K562 (cell line): Measurements from ENCODE around the gene SUFU. TPM values are rescaled to one million over a fixed set of nuclear protein-coding genes. Genes with fewer than 3 reads are reported as not detected.

Source experiments
- BCOR ChIP-seq: fragments of 450-650 bp; IDR thresholded peaks from 2 replicates; pipeline ENCODE4 v1.6.1; 2016
- CBX5 ChIP-seq: IDR thresholded peaks from 2 replicates; pipeline ENCODE4 v1.6.1; 2014; ENCODE audit warnings: low read depth, borderline replicate concordance
- DACH1 ChIP-seq: fragments of 450-650 bp; IDR thresholded peaks from 2 replicates; pipeline ENCODE4 v1.6.1; 2018; ENCODE audit not compliant: partially characterized antibody
- GATAD2A ChIP-seq: fragments of 450-650 bp; IDR thresholded peaks from 2 replicates; pipeline ENCODE4 v1.6.1; 2017
- HNRNPH1 ChIP-seq: fragments of 200-400 bp; formaldehyde crosslinking; optimal IDR thresholded peaks from 2 replicates; pipeline ENCODE3; 2017; ENCODE audit warnings: low read depth, mild to moderate bottlenecking, low read length, moderate library complexity
- KLF16 ChIP-seq: IDR thresholded peaks from 2 replicates; pipeline ENCODE4 v1.6.1; 2016; ENCODE audit warnings: antibody characterized with exemption
- SUPT5H ChIP-seq: fragments of 450-650 bp; IDR thresholded peaks from 2 replicates; pipeline ENCODE4 v1.6.1; 2016
- TRIM24 ChIP-seq, 2 experiments: fragments of 450-650 bp; IDR thresholded peaks; 2 replicates each; pipeline ENCODE4 v1.6.1; 2016
- ZBTB7A ChIP-seq: IDR thresholded peaks from 2 replicates; pipeline ENCODE4 v1.6.1; 2011; ENCODE audit warnings: low read depth, mild to moderate bottlenecking, low read length, moderate library complexity, borderline replicate concordance; ENCODE audit not compliant: control insufficient read depth
- ZNF124 ChIP-seq: sonication (generic); formaldehyde crosslinking; IDR thresholded peaks from 2 replicates; pipeline ENCODE4 v1.8.1; 2022; ENCODE audit warnings: missing genetic modification reagents
- ZNF143 ChIP-seq: sonication (generic); formaldehyde crosslinking; IDR thresholded peaks from 2 replicates; pipeline ENCODE4 v1.9.0; 2022; ENCODE audit warnings: mild to moderate bottlenecking, missing genetic modification reagents
- polyA plus RNA-seq, 8 experiments: library from polyadenylated mRNA; depleted of rRNA in 4 of 8; stranded (reverse) in 5 of 8; unstranded in 3 of 8; fragments of >200 nt; fragmentation: Nextera tagmentation in 2 of 8; fragmentation: Illumina TruSeq in 1 of 8; extraction: Ambion mirVana in 2 of 8; extraction: Trizol in 1 of 8; gene quantifications; 2 replicates each; pipeline versions ENCODE4 v1.2.1 to v1.2.3, GENCODE V29; 2011 to 2014; ENCODE audit warnings: inconsistent platforms in 1 of 8, missing spikeins in 1 of 8
- total RNA-seq, 7 experiments: library from RNA; depleted of rRNA in 6 of 7; stranded (reverse); fragments of >200 nt in 6 of 7; fragmentation: Illumina TruSeq in 2 of 7; extraction: Trizol in 2 of 7; gene quantifications; 2 replicates each; pipeline versions ENCODE4 v1.2.1 to v1.2.3, GENCODE V29; 2011 to 2021; ENCODE audit warnings: low replicate concordance in 1 of 7
- TF ChIP-seq, protein P1 (sequence below), 2 experiments: fragments of 150-350 bp in 1 of 2; IDR thresholded peaks; 2 replicates each; pipeline ENCODE4 v1.6.1; 2012 to 2016; ENCODE audit warnings: low read depth in 2 of 2, low read length in 2 of 2, mild to moderate bottlenecking in 1 of 2, moderate library complexity in 1 of 2
- TF ChIP-seq, protein P2 (sequence below), 2 experiments: fragments of 450-650 bp; IDR thresholded peaks; 2 replicates each; pipeline ENCODE4 v1.6.1; 2016
- TF ChIP-seq, protein P3 (sequence below): fragments of 250-450 bp; sonication (Bioruptor Pico); IDR thresholded peaks from 2 replicates; pipeline ENCODE4 v1.8.0; 2022; ENCODE audit warnings: moderate library complexity, mild to moderate bottlenecking, inconsistent platforms
- TF ChIP-seq, protein P4 (sequence below), 2 experiments: IDR thresholded peaks; 2 replicates each; pipeline ENCODE4 v1.6.1; 2011; ENCODE audit warnings: borderline replicate concordance in 1 of 2, control low read depth in 1 of 2, low read depth in 1 of 2, low read length in 1 of 2, mild to moderate bottlenecking in 1 of 2, mixed read lengths in 1 of 2, moderate library complexity in 1 of 2; ENCODE audit not compliant: insufficient read depth in 1 of 2, insufficient read length in 1 of 2, poor library complexity in 1 of 2, severe bottlenecking in 1 of 2; ENCODE audit errors: extremely low read depth in 1 of 2

The SUFU gene
- total and polyA plus RNA-seq, 9 of the 15 experiments (the other 6 are each of a cell fraction or from before 2014, with no cell fraction given) = 0.59 to 6.3 (median 0.82) TPM

- TF ChIP-seq, protein P1, sequence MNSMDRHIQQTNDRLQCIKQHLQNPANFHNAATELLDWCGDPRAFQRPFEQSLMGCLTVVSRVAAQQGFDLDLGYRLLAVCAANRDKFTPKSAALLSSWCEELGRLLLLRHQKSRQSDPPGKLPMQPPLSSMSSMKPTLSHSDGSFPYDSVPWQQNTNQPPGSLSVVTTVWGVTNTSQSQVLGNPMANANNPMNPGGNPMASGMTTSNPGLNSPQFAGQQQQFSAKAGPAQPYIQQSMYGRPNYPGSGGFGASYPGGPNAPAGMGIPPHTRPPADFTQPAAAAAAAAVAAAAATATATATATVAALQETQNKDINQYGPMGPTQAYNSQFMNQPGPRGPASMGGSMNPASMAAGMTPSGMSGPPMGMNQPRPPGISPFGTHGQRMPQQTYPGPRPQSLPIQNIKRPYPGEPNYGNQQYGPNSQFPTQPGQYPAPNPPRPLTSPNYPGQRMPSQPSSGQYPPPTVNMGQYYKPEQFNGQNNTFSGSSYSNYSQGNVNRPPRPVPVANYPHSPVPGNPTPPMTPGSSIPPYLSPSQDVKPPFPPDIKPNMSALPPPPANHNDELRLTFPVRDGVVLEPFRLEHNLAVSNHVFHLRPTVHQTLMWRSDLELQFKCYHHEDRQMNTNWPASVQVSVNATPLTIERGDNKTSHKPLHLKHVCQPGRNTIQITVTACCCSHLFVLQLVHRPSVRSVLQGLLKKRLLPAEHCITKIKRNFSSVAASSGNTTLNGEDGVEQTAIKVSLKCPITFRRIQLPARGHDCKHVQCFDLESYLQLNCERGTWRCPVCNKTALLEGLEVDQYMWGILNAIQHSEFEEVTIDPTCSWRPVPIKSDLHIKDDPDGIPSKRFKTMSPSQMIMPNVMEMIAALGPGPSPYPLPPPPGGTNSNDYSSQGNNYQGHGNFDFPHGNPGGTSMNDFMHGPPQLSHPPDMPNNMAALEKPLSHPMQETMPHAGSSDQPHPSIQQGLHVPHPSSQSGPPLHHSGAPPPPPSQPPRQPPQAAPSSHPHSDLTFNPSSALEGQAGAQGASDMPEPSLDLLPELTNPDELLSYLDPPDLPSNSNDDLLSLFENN (IDR thresholded peaks at IDR 0.05; ENCODE audit: low read depth in 2 of 2, low read length in 2 of 2) = no peak
- TF ChIP-seq ZNF124 (CRISPR knock-in tag) (no peak), BCOR (no peak), CBX5 (no peak), ZBTB7A (0 out of 2 replicates have a peak, but pooled peaks have one; percentile 33), TRIM24 (IDR thresholded peaks at IDR 0.05) (no peak), DACH1 (no peak), GATAD2A (no peak), ZNF143 (no peak), KLF16 (no peak), SUPT5H (no peak), HNRNPH1 (no peak)
- TF ChIP-seq, protein P2, sequence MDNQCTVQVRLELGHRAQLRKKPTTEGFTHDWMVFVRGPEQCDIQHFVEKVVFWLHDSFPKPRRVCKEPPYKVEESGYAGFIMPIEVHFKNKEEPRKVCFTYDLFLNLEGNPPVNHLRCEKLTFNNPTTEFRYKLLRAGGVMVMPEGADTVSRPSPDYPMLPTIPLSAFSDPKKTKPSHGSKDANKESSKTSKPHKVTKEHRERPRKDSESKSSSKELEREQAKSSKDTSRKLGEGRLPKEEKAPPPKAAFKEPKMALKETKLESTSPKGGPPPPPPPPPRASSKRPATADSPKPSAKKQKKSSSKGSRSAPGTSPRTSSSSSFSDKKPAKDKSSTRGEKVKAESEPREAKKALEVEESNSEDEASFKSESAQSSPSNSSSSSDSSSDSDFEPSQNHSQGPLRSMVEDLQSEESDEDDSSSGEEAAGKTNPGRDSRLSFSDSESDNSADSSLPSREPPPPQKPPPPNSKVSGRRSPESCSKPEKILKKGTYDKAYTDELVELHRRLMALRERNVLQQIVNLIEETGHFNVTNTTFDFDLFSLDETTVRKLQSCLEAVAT (IDR thresholded peaks at IDR 0.05) = no peak
- TF ChIP-seq, protein P3, sequence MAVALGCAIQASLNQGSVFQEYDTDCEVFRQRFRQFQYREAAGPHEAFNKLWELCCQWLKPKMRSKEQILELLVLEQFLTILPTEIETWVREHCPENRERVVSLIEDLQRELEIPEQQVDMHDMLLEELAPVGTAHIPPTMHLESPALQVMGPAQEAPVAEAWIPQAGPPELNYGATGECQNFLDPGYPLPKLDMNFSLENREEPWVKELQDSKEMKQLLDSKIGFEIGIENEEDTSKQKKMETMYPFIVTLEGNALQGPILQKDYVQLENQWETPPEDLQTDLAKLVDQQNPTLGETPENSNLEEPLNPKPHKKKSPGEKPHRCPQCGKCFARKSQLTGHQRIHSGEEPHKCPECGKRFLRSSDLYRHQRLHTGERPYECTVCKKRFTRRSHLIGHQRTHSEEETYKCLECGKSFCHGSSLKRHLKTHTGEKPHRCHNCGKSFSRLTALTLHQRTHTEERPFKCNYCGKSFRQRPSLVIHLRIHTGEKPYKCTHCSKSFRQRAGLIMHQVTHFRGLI = no peak
- TF ChIP-seq, protein P4, sequence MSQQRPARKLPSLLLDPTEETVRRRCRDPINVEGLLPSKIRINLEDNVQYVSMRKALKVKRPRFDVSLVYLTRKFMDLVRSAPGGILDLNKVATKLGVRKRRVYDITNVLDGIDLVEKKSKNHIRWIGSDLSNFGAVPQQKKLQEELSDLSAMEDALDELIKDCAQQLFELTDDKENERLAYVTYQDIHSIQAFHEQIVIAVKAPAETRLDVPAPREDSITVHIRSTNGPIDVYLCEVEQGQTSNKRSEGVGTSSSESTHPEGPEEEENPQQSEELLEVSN (IDR thresholded peaks at IDR 0.05; ENCODE audit: borderline replicate concordance in 1 of 2, extremely low read depth in 1 of 2, insufficient read depth in 1 of 2, insufficient read length in 1 of 2, low read depth in 1 of 2, low read length in 1 of 2, poor library complexity in 1 of 2, severe bottlenecking in 1 of 2) = peak; percentile 86 to 92
Measured at GRCh38 chr10:102644646-102645387, 141.0 kb downstream of the SUFU start (continued).
